KOPT-K1 (cell line): ENCODE results near the gene HIF1A.

Experiments used
- H3K27ac ChIP-seq: fragments of 200-600 bp; sonication (generic); 2 replicates; pipeline ENCODE4 v1.5.1; 2016; ENCODE audit warnings: antibody characterized with exemption, mild to moderate bottlenecking, low read depth, low read length; ENCODE audit not compliant: poor library complexity, severe bottlenecking
- H3K36me3 ChIP-seq: fragments of 200-600 bp; sonication (generic); 2 replicates; pipeline ENCODE4 v1.5.1; 2017; ENCODE audit warnings: antibody characterized with exemption, mild to moderate bottlenecking, low read length, moderate library complexity; ENCODE audit not compliant: insufficient read depth
- H3K9me3 ChIP-seq: fragments of 200-600 bp; sonication (generic); 2 replicates; pipeline ENCODE4 v1.5.1; 2017; ENCODE audit warnings: antibody characterized with exemption, low read length, mild to moderate bottlenecking; ENCODE audit not compliant: insufficient read depth, poor library complexity, severe bottlenecking

HIF1A gene

DNA sequence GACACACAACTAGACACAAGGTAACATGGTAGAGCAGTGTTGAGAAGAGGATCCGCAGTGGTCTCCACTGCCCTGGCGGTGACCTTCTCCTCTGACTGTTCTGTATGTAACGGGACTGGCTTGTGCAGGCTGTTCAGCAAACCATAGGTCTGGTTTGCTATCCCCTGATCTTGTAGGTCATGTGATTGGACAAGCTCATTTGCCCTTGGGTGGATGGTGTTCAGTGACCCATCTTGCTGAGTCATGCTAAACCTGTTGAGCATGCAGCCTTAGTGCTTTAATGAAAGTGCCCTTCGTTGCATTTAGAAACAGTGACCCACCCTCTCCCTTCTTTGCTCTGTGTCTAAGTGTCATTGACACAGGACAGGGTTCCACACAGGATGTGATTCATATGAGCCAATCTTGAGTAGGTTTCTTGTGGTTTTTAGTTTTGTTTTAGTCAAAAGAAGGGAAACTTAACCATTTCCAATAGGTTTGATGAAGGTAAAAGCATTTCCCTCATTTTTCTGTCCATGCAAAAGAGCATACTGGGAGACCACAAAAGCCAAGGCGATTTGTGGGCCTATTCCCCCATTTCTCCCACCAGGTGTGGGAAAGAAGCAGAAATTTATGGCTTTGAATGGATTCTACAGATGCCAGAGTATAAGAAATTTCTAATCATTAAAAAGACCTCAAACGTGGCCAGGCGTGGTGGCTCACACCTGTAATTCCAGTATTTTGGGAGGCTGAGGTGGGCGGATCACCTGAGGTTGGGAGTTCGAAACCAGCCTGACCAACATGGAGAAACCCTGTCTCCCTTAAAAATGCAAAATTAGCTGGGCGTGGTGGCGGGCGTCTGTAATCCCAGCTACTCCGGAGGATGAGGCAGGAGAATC, 32.6 kb upstream of the HIF1A start:
- Histone ChIP-seq H3K9me3 (no peaks in the 10 kb centered on the region), H3K27ac (peak overlapping the region; percentile 42), H3K36me3 (no peaks in the 10 kb centered on the region)

DNA sequence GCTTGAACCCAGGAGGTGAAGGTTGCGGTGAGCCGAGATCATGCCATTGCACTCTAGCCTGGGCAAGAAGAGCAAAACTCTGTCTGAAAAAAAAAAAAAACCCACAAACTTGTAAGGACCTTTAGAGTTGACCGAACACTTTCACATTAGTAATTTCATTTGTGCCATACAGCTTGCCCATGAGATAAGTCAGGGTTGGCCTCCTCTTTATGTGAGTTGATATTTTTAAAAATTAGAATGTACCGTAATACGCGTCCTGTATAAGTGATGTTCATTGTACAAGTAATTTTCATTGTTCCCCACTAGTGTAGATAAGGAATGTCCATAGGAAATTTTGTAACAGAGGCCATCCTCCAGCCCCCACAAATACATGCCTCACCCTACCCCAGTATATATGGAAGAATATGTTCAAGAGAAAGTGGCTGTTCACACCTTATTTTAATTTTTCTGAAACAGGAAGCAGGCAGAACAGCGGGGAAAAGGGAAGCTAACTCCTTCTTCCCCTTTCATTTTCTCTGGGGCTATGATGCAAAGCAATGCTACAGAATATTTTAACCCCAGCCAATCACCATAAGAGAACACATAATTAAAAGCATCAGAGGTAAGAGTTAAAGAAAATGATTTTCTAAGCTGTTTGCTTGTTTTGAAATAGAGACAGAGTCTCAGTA, 31.9 kb upstream of the HIF1A start:
- H3K27ac ChIP-seq = no peak overlapping the region
- H3K36me3 ChIP-seq = no peaks in the 10 kb centered on the region

DNA sequence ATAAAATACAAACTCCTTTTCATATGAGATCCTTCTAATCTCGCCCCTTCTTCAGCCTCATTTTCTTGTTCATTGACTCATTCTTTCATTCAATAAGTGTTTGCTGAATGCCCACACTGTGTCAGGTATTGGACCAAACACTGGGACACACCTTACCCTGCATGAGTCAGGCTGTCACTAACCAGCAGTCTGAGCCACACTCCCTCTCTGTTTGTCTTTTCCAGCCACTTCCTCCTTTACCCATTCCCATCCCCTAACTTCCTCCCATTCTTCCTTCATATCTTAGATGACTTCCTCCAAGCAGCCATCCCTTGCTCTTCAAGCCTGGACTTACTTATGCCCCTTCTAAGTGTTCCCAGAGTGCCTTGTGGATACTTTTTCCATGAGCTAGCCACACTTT, 27.0 kb upstream of the HIF1A start:
- no peaks in the 10 kb centered on the region for H3K9me3 ChIP-seq
- no peaks in the 10 kb centered on the region for H3K36me3 ChIP-seq
- H3K27ac ChIP-seq = no peak overlapping the region

More for the DNA sequence above, 31.9 kb upstream of the HIF1A start:
- H3K9me3 ChIP-seq = no peaks in the 10 kb centered on the region

DNA sequence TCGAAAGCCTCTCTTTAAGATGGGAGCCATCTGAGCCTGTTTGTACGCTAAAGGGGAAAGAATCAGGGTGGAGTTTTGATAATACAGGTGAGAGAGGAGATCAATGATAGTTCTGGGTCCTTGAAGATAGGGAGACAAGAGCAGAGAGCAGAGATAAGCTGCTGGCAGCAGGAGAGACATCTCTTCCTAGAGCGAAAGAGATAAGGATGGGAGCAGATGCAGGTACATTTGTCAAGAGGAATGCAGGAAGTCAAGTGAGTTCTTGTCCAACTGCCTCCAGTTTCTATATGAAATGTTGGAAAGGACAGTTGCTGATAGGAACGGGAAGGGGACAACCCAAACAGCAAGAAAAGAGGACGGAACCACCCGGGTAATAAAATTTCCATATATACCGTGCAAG, 24.7 kb upstream of the HIF1A start:
- Histone ChIP-seq H3K9me3 (no peaks in the 10 kb centered on the region), H3K27ac (peak overlapping the region; percentile 85), H3K36me3 (no peaks in the 10 kb centered on the region)

DNA sequence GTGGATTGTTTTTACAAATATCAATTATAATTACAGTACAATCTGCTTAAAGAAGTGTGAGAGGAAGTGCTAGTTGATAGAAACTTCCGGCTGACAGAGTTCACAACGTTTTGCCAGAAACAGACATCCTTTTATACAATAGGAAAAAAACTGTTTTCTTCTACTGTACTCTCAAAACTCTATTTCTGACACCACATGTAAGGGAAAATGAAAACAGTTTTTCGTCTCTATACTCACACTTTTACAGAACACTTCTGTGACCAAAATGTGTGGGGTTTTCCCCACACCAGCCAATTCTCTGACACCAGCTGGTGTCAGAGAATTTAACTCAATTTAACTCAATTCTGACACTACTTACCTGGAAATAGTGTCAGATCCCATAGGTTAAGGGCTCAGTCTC, 24.2 kb upstream of the HIF1A start:
- peak overlapping the region; percentile 85 for H3K27ac ChIP-seq
- H3K36me3 ChIP-seq = no peaks in the 10 kb centered on the region
- no peaks in the 10 kb centered on the region for H3K9me3 ChIP-seq

DNA sequence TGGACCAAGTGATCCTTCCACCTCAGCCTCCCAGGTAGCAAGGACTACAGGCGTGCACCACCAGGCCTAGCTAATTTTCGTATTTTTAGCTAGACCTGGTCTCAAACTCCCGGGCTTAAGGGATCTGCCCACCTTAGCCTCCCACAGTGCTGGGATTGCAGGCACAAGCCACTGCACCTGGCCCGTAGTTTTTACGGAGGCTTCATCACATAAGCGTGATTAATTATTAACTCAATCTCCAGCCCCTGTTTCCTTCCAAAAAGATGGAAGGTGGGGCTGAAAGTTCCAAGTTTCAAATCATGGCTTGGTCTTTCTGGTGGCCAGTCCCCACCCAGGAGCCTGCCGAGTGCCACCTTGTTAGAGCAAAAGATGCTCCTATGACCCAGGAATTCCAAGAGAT, 22.5 kb upstream of the HIF1A start:
- no peak overlapping the region for H3K27ac ChIP-seq
- no peaks in the 10 kb centered on the region for H3K9me3 ChIP-seq
- no peaks in the 10 kb centered on the region for H3K36me3 ChIP-seq

DNA sequence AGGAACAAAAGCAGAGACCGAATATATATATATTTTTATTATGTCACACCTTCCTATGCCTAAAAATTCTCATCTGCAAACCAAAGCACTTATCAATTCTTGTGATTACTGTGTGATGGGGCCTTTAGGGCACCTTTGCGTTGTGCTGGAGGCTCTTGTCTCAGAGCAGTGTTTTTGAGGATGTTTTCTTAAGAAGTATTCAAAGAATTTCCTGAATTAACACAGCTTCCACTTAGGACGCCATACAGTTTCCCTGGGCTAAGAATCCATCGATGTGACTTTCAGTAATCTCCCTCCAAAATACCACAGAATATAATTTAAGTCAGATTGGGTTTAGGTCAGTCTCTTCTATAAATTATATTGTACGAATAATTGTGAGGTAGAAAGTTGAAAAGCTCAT, 22.0 kb upstream of the HIF1A start:
- Histone ChIP-seq H3K27ac (no peak overlapping the region), H3K36me3 (no peaks in the 10 kb centered on the region), H3K9me3 (no peaks in the 10 kb centered on the region)

DNA sequence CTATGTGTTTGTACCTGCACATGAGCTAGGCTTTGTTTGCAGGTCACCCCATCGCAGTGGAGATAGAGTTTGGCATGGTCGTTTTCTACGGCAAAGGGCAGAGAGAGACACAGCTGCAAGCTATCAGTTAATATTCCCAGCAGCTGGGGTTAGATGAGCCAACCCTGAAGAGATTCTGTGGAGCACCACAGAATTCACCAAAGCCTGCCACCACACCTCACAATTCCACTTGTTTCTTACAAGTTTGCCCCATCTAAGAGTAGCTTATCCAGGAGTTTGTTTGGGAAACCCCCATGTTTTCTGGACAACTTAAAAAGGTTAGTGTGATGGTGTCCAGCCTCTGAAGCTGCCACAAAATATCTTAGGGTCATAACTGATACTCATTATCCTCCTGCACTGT, 20.0 kb upstream of the HIF1A start:
- Histone ChIP-seq H3K36me3 (no peaks in the 10 kb centered on the region), H3K27ac (no peak overlapping the region), H3K9me3 (no peaks in the 10 kb centered on the region)

DNA sequence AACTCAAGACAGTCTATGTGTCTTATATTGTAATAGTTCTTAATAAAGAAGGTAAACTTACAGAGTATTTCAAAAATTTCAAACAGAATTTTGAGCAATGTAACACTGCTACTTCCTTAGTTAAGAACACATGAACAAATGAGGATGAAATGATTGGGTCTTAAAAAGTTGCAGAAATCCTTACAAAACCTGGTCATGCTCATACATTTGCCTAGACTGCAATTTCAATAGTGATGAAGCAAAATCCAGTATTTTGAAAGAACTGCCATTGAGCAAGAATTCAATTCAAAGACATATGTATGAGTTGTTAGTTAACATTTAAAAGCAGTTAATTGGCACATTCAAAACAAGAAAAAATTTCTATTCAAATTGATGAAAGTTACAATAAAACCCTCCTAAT, 17.8 kb upstream of the HIF1A start:
- Histone ChIP-seq H3K9me3 (no peaks in the 10 kb centered on the region), H3K36me3 (no peaks in the 10 kb centered on the region), H3K27ac (no peak overlapping the region)

DNA sequence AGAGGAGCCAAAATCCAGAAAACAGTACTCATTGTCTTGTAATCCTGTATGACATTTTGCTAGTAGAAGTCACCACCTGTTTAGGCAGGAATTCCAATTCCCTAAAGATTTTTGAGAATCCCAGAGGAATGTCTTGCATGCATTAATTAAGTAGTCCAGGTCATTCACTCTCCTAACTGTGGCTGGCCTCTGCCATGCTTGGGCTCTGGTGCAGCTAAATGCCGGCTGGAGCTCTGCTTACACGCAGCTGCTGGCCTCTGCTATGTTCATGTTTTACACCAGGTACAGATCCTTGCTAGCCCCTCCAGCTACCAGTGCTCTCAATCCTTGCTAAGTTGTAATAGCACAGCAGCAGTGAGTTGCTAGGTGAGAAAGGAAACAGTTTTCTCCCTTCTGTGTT, 16.3 kb upstream of the HIF1A start:
- no peak overlapping the region for H3K27ac ChIP-seq
- no peaks in the 10 kb centered on the region for H3K36me3 ChIP-seq
- no peaks in the 10 kb centered on the region for H3K9me3 ChIP-seq

DNA sequence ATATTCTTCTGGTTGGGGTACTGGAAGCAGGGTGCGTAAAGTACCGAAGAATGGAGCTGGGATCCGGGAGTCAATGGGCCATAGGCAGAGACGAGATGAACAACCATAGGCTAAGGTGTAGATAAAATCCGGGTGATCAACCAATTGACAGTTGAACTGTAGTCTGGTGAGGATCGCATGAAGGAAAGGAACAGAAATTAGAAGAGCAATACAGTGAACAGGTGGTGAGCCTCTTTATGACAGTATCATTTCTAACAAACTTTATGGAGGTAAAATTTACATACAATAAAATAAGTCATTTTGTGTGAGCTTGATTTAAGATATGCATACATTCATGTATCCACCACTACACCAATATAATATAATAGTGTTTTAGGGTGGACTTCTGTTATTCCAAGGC, 13.9 kb upstream of the HIF1A start:
- H3K36me3 ChIP-seq = no peaks in the 10 kb centered on the region
- H3K9me3 ChIP-seq = peaks cover under 1% of the 10 kb centered on the region
- no peak overlapping the region for H3K27ac ChIP-seq

DNA sequence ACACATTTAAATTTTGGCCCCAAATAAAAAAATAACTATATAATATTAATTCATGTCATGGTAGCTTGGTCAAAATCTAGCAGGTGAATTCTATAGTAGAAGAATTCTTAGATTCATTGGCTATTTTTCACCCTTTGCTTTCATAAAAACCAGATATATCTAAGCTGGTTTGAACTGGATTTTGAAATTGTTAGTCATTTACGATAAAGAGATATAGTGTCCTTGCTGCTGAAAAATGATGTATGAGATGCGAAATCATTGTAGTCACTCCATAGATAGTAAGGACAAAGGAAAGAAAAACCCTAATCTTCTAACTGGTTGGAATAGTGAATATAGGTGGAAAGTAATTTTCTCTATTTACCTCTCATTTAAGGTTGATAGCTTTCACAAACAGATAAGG, 12.2 kb upstream of the HIF1A start:
- Histone ChIP-seq H3K36me3 (no peaks in the 10 kb centered on the region), H3K9me3 (peaks cover 8% of the 10 kb centered on the region), H3K27ac (no peak overlapping the region)

DNA sequence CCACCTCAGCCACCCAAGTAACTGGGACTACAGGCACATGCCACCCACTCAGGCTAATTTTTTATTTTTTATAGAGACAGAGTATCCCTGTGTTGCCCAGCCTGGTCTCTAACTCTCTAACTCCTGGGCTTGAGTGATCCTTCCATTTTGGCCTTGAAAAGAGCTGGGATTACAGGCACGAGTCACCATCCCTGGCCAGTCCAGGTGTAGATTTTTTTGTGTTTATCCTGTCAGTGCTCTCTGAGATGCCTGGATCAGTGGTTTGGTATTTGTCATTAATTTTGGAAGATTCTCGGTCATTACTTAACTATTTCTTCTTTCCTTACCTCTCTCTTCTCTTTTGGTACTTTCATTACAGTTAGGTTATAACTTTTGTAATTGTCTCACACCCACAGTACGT, 5.3 kb upstream of the HIF1A start:
- peaks cover 8% of the 10 kb centered on the region for H3K9me3 ChIP-seq
- H3K27ac ChIP-seq = no peak overlapping the region
- H3K36me3 ChIP-seq = no peaks in the 10 kb centered on the region

DNA sequence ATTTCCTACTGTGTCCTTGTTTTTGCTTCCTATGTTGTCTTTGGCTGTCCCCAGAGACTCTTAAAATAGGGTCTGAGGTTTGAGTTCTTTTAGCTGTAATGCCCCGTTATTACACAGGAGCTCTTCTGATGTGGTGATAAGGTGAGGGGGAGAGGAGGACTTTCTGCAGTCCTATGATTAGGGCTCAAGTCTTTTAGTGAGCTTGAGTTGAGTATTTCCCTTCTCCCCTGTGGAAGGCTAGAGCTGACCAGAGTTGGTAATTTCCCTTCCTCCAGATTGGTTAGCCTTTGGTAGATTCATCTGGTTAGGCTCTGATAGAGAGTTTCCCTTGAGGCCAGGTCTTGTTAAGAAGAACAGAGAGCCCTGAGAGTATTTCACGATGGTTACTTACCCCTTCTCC, 4.3 kb upstream of the HIF1A start:
- Histone ChIP-seq H3K36me3 (no peaks in the 10 kb centered on the region), H3K27ac (no peak overlapping the region), H3K9me3 (peaks cover 8% of the 10 kb centered on the region)

DNA sequence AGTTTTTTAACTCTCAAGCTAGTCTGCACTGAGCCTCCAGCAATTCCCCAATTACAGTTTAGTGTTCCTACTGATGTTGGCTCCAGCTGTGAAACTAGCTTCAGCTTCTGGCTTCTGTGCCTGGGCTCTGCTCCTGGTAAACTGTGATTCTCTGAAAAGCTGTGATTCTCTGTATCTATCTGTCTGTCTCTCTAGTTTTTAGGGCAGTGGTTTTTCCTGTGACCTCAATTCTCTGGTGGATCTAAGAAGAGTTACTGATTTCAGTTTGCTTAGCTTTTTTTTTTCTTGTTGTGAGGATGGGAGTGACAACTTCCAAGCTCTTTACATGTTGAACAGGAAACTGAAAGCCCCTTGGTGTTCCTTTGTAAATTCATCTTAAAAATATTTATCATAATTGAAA, 3.8 kb upstream of the HIF1A start:
- Histone ChIP-seq H3K9me3 (peaks cover 7% of the 10 kb centered on the region), H3K27ac (no peak overlapping the region), H3K36me3 (no peaks in the 10 kb centered on the region)

DNA sequence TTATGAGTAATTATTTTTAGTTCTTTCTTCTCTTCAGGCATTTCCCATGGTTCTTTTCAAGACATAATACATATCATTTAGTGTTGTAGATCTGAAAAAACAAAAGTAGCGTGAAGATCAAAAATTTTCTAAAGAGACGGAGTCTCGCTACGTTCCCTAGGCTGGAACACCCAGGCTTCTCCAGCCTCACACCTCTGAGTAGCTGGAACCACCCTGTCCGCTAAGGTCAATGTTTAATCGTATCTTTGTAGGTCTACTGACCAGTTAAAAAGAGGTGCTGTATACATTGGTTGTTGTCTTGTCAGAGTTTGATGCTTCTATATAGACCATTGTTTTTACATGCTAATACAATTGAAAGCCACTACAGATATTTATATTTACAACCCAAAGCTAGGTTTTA, 1.3 kb upstream of the HIF1A start:
- Histone ChIP-seq H3K36me3 (no peaks in the 10 kb centered on the region), H3K9me3 (no peaks in the 10 kb centered on the region), H3K27ac (no peak overlapping the region)
